Activated CD4-positive, CD25-positive, alpha-beta regulatory T cell treated with anti-CD3 and anti-CD28 coated beads, Interleukin-2, amount 50 U/mL, for 16 hours (primary cell): Measurements from ENCODE around the gene MDN1.
A peak's percentile ranks its signal among the peaks of the same experiment; 100 is the strongest.
"Not testable (repeated sequence)": the region's sequence is repeated elsewhere in the genome, so short reads cannot be mapped to it uniquely, and the experiment has no call there.

Experiments used
- DNase-seq: peaks from one replicate; pipeline ENCODE4 v3.0.0-alpha.2; 2020; ENCODE audit warnings: low read depth, low spot score

MDN1 gene, protein sequence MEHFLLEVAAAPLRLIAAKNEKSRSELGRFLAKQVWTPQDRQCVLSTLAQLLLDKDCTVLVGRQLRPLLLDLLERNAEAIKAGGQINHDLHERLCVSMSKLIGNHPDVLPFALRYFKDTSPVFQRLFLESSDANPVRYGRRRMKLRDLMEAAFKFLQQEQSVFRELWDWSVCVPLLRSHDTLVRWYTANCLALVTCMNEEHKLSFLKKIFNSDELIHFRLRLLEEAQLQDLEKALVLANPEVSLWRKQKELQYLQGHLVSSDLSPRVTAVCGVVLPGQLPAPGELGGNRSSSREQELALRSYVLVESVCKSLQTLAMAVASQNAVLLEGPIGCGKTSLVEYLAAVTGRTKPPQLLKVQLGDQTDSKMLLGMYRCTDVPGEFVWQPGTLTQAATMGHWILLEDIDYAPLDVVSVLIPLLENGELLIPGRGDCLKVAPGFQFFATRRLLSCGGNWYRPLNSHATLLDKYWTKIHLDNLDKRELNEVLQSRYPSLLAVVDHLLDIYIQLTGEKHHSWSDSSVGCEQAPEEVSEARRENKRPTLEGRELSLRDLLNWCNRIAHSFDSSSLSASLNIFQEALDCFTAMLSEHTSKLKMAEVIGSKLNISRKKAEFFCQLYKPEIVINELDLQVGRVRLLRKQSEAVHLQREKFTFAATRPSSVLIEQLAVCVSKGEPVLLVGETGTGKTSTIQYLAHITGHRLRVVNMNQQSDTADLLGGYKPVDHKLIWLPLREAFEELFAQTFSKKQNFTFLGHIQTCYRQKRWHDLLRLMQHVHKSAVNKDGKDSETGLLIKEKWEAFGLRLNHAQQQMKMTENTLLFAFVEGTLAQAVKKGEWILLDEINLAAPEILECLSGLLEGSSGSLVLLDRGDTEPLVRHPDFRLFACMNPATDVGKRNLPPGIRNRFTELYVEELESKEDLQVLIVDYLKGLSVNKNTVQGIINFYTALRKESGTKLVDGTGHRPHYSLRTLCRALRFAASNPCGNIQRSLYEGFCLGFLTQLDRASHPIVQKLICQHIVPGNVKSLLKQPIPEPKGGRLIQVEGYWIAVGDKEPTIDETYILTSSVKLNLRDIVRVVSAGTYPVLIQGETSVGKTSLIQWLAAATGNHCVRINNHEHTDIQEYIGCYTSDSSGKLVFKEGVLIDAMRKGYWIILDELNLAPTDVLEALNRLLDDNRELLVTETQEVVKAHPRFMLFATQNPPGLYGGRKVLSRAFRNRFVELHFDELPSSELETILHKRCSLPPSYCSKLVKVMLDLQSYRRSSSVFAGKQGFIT (N-terminal part only)

DNA sequence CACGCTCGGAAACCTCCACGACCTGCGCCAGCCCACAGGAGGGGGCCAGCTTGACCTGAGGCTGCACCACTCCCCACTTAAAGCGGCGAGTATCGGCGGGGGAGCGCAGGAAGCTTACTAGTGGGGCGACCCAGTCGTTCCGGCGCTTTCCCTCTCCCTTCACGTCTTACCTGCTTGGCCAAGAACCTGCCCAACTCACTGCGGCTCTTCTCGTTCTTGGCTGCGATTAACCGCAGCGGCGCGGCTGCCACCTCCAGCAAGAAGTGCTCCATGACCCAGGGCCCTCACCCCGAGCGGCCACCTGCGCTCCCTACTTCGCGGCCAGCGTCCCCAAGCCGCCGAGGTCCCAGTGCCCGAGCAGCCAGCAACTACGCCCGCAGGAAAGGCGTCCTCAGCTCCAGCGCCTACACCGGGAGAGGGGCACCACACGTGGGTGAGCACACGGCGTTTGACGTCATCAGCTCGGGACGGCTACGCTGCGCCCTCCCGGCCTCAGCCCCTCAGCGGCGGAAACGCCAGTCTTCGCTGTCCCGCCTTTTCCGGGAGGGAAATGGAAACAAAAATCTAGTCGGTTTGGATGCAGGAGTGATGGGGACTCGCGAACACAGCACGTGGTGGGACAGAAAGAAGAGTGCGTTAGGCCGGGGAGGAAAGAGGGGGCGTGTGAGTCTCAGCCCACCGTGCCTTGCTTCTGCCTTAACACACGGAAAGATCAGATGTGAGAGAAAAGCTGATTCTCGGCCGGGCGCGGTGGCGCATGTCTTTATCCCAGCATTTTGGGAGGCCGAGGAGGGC lies at the start of gene MDN1:
Gene MDN1 (minus strand): TSS at position 459 of the 795 bp plus-strand sequence. CDS start 187 bp downstream, at position 272.
- DNase-seq, result peak; percentile 78

DNA sequence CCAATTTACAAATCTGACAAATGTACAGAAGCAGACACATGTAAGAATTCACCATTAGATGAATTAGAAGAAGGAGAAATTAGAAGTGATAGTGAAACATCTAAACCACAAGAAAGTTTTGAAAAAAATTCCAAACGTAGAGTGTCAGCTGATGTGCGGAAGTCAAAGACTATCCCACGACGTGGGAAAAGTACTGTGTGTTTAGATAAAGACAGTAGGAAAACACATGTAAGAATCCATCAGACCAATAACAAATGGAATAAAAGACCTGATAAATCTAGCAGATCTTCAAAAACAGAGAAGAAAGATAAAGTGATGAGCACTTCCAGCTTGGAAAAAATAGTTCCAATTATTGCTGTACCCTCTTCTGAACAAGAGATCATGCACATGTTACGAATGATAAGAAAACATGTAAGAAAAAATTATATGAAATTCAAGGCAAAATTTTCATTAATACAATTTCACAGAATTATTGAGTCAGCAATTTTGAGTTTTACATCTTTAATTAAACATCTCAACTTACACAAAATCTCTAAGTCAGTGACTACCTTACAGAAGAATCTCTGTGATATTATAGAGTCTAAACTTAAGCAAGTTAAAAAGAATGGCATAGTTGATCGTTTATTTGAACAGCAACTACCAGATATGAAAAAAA lies 46.6 kb upstream of the MDN1 start:
- DNase-seq, result no peak

DNA sequence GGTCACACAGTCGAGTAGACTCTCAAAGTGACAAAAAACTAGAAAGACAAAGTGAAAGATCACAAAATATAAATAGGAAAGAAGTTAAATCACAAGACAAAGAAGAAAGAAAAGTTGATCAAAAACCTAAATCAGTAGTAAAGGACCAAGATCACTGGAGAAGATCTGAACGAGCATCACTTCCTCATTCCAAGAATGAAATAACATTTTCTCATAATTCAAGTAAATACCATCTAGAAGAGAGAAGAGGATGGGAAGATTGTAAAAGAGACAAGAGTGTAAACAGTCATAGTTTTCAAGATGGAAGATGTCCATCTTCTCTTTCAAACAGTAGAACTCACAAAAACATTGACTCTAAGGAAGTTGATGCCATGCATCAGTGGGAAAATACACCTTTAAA lies 43.1 kb upstream of the MDN1 start:
- no peak for DNase-seq

DNA sequence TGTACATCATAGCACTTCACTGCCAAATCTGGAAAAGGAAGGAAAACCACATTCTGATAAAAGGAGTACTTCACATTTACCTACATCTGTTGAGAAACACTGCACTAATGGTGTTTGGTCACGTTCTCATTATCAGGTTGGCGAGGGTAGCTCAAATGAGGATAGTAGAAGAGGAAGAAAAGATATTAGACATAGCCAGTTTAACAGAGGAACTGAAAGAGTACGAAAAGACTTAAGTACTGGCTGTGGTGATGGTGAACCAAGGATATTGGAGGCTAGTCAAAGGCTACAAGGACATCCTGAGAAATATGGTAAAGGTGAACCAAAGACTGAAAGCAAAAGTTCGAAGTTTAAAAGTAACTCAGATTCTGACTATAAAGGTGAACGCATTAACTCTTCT lies 42.7 kb upstream of the MDN1 start:
- no peak for DNase-seq

DNA sequence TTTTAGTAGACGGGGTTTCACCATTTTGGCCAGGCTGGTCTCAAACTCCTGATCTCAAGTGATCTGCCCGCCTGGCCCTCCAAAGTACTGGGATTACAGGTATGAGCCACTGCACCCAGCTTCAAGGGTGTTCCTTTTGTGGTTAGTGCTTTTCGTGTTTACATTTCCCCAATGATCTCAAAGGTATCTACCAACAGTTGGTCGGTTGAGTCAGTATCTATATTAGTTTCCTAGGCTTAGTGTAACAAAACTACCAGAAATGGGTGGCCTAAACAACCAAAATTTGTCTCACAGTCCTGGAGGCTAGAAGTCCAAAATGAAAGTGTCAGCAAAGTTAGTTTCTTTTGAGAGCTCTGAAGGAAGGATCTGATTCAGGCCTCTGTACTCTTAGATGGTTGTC lies 40.1 kb upstream of the MDN1 start:
- DNase-seq, result no peak

DNA sequence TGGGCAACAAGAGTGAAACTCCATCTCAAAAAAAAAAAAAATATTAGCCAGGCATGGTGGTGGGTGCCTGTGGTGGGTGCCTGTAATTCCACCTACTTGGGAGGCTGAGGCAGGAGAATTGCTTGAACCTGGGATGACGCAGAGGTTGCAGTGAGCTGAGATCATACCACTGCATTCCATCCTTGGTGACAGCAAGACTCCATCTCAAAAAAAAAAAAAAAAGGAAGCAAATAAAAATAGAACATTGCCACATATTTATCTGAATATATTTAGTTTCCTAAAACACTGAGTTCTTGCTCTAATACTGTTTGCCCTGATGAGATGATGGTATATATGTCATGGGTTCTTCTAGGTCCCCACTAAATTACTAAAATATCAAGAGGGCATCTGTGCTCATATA lies 38.4 kb upstream of the MDN1 start:
- no peak for DNase-seq

DNA sequence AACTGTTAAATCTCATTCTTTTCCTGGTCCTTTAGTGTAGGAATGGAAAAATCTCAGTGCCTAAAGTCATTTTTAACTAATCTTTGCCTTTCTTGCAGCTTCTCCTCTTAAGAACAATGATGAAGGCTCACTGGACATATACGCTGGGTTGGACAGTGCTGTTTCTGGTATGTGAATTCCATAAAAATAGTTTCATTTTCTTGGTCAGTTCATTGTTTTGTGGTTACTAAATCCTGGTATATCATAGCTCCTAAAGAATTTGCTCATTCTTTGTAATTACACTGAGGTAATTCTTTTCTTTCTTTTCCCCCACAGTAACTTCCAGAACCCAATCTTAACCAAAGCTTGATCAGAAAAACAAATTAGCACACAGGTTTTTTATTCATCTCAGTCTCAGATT lies 33.5 kb upstream of the MDN1 start:
- DNase-seq, result no peak

DNA sequence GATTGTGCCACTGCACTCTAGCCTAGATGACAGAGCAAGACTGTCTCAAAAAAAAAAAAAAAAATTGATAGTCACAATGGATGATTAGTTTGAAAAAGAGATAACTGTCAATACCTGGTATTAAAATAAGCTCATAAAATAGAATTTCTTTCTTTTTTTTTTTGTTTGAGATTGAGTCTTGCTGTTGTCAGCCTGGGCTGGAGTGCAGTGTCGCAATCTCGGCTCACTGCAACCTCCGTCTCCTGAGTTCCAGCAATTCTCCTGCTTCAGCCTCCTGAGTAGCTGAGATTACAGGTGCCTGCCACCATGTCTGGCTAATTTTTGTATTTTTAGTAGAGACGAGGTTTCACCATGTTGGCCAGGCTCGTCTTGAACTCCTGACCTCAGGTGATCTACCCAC lies 27.9 kb upstream of the MDN1 start:
- DNase-seq, result not testable (repeated sequence)

DNA sequence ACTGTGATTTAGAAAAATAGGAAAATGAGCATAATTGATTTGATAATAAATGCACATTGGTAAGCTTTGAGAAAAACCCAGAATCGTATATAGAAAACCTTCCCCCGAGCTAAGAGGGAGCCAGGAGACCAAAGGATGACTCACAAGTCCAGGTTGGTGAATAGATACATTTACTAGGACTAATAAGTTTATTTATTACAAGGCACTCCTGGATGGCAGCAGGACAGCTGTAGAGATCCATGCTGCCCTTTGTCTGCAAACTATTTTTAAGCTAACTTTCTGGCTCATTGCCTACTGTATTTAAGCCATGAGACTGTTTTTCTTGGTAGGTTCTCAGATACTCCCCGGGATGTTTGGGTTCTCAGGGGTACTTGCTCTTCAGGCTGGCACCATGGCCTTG lies 23.5 kb upstream of the MDN1 start:
- no peak for DNase-seq

DNA sequence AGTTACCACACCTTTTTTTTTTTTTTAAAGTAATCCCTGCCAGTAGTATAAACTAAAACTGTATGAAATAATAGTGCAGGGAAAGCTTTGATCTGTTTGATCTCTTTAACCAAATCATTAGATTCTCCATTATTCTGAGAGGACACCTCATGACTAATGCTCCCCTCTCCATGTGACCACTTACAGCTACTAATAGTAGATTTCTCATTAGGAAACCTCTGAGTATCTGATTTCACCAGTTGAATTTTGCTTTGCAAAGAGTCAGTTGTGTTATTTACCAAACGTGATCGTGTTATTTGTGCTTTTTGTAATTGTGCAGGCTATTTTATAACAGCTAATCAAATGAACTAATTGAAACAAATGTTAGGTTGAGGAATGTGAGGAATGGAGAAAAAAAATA lies 22.6 kb upstream of the MDN1 start:
- DNase-seq, result no peak

DNA sequence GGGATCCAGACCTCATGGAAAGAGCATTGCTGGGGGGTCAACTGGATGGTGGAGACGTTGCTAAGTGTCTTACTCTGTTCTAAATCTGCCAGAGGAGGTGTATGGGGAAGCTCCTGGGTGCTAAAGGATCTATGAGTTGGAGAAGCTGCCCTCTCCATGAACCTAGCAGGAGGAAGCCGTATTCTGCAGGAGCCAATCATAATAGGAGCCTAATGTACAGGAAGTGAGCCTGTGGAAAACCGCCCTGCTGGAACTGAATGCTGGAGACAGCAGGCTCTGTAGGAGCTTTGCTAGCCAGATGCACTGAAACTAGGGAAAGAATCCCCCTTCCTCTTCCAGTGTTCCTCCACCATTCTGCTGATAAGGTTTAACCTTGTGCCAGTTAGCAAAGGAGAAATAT lies 20.9 kb upstream of the MDN1 start:
- DNase-seq, result no peak

DNA sequence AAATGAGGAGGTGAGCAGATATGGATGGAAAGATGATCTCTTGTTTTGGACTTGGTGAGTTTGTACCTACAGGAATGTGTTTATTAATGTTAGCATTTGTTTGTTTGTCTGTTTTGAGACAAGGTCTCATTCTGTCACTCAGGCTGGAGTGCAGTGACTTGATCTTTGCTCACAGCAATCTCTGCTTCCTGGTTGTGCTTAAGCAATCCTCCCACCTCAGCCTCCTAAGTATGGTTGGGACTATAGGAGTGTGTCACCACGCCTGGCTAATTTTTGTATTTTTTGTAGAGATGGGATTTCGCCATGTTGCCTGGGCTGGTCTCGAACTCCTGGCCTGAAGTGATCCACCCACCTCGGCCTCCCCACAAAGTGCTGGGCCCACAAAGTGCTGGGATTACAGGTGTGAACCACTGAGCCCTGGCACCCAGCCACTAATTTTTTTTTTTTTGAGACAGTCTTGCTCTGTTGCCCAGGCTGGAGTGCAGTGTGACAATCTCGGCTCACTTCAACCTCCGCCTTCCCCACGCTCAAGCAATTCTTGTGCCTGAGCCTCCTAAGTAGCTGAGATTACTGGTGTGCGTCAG lies 17.1 kb upstream of the MDN1 start:
- DNase-seq, result no peak

DNA sequence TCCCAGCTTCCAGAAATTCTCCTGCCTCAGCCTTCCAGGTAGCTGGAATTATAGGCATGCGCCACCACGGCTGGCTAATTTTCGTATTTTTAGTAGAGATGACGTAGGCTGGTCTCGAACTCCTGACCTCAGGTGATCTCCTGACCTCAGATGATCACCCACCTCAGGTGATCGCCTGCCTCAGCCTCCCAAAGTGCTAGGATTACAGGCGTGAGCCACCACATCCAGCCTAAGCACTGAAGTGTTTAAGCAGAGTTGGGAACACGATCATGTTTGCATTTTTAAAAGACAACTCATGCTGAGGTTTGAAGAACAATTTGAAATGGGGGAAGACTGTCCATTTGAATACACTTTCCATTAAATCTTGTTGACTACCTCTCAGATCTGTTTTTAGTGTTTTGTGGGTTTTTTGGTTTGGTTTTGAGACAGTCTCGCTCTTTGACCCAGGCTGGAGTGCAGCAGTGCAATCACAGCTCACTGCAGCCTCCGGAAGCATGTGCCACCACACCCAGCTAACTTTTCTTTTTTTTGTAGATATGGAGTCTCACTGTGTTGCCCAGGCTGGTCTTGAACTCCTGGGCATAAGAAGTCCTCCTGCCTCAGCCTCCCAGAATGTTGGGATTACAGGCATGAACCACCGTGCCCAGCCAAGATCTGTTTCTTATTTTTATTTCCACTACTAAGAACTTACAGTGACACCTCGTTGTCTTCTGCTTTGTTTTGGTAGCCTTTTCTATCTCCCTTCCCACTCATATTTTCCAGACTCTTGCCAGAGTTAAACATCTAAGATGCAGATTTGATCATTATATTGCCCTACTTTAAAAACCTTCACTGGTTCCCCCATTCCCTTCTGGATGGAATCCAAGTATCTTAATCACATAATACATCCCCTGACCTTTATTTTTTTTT lies 15.5 kb upstream of the MDN1 start:
- no peak for DNase-seq

DNA sequence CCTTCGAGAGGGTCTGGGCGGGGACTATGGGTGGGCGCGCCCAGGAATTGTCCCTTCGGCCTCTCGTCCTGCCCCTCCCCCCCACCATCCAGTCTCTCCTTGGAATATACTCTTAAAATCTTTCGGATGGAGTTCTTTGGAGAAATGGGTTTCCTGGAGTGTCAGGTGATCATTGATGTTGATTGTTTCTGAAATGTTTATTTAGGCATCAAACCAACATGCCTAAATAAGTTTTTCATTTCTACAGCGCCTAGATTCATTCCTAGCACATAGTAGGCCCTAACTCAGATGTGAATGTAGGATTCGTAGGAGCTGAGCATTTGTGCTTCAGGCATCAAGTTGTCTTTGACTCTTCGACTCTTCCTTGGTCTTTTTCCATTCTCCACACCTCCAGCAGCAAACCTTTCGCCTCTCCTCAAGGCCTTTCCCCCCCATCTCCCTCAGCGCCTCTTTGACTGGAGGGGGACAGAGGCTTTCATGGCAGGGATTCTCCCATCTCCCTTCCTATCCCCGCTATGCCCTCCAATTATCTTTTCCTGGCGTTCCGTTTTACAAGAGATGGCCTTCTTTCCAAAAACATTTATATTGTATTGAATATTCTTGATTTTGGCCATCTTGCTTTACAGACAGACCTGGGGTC lies 10.7 kb upstream of the MDN1 start:
- DNase-seq, result no peak

DNA sequence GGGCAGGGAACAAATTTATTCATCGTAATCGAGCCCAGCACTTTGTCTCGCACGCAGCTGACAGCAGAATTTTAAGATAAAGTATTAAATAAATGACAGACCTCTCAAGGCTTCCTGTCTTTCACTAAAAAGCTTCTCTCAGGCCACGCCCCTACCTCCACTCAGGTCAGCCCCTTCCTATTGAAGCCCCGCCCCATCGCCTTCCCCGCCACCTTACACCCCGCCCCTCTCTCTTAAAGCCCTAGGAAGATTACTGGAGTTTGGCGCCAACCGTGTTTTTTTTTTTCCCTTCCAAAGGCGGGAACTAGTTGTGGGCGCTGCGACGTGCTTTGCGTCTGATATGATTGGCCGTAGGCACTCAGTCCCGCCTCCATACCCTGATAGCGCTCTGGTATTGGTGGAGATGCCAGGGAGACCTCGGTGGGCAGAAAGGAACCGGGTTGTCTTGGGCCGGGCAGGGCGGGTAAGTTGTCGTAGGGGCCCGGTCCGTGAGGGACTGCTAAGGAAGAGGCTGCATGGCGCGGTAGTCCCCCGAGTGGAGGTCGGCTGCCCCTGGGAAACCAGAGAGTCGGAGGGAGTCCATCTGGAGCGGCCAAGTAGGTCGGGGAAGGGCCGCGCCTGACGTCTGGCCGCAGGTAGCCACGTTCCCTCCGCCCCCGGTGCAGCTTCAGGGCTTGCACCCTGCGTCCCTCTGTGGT lies 10.0 kb upstream of the MDN1 start, which contains the start of gene CASP8AP2:
Gene CASP8AP2 (plus strand): TSS at position 409 of the 698 bp plus-strand sequence.
- DNase-seq, result peak; percentile 79

DNA sequence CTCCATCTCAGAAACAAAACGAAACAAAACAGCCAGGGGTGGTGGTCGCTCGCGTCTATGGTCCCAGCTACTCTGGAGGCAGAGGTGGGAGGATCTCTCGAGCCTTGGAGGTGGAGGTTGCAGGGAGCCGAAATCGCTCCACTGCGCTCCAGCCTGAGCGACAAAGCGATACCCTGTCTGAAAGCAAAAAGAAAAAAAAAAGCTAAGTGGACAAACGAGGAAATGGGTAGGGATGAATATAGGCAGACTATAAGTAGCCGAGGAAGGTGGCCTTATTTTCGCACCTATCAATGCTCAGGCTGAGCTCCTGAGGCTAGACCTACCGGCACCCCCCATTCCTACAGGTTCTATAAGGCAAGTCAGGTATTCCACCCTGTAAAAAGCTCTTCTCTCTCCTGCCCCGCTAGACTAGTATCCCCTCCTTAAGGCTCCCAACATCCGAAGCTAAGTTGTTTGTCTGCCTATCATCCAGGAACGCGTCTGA lies 9.4 kb upstream of the MDN1 start:
- DNase-seq, result no peak

DNA sequence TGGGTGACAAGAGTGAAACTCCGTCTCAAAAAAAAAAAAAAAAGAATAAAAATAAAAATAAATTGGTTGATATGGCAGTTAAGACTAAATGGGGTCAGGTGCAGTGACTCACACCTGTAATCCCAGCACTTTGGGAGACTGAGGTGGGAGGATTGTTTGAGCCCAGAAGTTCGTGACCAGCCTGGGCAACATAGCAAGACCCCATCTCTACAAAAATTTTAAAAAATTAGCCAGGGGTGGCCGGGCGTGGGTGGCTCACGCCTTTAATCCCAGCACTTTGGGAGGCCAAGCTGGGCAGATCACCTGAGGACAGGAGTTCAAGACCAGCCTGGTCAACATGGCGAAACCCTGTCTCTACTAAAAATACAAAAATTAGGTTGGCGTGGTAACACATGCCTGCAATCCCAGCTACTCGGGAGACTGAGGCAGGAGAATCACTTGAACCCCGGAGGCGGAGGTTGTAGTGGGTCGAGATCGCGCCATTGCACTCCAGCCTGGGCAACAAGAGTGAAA lies 8.9 kb upstream of the MDN1 start:
- DNase-seq, result not testable (repeated sequence)
